IgD-negative memory B cell (primary cell): ENCODE data around the gene OR13C4. TPM values are rescaled to one million over a fixed set of nuclear protein-coding genes. Genes with fewer than 3 reads are reported as not detected.

Source experiments
- H3K27ac Mint-ChIP-seq, 3 donors: one replicate each; pipeline ENCODE4 v1.8.0; 2020 to 2022; ENCODE audit warnings: mild to moderate bottlenecking in 3 of 3, mixed read lengths in 3 of 3, moderate library complexity in 1 of 3
- H3K27me3 Mint-ChIP-seq: one replicate; pipeline ENCODE4 v1.8.0; 2021; ENCODE audit warnings: mixed read lengths
- H3K36me3 Mint-ChIP-seq: one replicate; pipeline ENCODE4 v1.8.0; 2020; ENCODE audit warnings: mild to moderate bottlenecking, mixed read lengths
- H3K4me1 Mint-ChIP-seq, 3 donors: one replicate each; pipeline ENCODE4 v1.8.0; 2020 to 2022; ENCODE audit warnings: mixed read lengths in 3 of 3, mild to moderate bottlenecking in 1 of 3
- H3K4me3 Mint-ChIP-seq, 4 donors: one replicate each; pipeline ENCODE4 v1.8.0; 2020 to 2022; ENCODE audit warnings: mild to moderate bottlenecking in 4 of 4, mixed read lengths in 4 of 4, moderate library complexity in 3 of 4
- H3K9me3 Mint-ChIP-seq, 3 donors: one replicate each; pipeline ENCODE4 v1.8.0; 2020 to 2021; ENCODE audit warnings: mixed read lengths in 3 of 3, mild to moderate bottlenecking in 1 of 3
- polyA plus RNA-seq: library from polyadenylated mRNA; unstranded; fragments of 300-500 nt; fragmentation: Illumina TruSeq; gene quantifications from one replicate; pipeline ENCODE4 v1.2.3, GENCODE V29; 2021

Gene OR13C4
- polyA plus RNA-seq, 1 donor from 2014 or later, result not detected

DNA sequence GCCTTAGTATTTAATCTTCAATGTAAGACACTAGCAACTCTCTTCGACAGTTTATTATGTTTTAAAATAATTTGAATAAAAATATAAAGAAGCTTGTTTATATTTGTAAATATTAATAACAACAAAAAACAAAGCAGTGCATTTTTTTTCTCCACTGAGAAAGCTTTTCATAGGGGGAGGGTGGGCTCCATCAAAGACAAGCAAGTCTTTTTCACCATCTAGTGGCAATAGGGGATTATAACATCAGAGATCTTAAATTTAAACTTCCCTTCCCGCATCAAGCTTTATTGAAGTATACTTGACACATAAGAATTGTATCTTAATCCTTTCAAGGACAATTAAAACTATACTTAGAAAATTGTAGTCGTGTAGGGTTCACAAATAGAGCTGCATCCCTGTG lies 32.2 kb downstream of the OR13C4 start:
- no peaks in the 10 kb centered on the region for H3K36me3 Mint-ChIP-seq
- no peaks in the 10 kb centered on the region for H3K4me1 Mint-ChIP-seq
- H3K9me3 Mint-ChIP-seq, result no peaks in the 10 kb centered on the region
- H3K27ac Mint-ChIP-seq, result no peak overlapping the region
- no peak overlapping the region for H3K4me3 Mint-ChIP-seq
- H3K27me3 Mint-ChIP-seq, result no peaks in the 10 kb centered on the region

DNA sequence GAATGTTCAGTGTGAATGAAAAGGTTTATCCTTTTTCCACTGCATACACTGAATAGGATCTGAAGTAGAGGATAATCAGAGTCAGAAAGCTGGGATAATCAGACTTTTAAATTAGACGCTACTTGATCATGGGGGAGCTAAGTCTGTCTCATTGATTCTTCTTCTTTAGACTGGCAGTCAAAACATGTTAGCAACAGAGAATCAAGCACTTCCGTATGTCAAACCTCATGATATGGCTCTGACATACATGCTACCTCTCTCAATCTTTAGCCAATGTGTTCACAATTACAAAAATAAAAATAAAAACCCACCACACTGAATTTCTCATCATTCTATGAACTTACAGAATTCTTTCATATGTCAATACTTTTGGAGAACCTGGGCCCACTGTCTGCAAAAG lies 42.0 kb downstream of the OR13C4 start:
- Mint-ChIP-seq H3K9me3 (no peaks in the 10 kb centered on the region), H3K4me1 (no peaks in the 10 kb centered on the region)

DNA sequence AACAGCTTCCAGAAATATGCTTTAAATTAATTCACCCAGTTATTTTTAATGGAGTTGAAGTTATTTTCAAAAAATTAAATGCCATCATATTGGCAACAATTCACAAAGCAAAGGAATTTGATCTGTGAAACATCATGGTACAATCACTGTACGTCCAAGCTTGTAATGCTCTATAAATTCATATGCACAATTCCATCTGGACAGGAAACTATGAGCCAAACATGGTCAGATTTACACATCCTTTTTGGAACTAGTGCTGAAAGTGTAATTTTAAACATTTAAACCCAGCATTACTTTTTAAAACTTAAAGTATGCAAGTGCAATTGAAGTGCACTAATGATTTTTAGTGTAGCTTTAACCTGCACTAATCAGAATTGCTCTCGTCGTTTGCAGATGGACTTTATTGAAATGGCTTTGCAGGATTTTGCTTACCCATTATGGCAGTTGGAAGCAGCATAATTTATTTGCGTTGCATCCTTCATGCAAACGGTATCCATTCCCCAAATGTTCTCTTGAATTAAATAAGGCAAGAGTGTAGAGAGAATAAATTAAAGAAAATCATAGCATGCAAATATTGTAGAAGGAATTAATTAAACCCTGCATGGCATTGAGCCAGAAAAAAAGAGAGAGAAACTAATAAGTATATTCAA lies 44.0 kb downstream of the OR13C4 start:
- H3K9me3 Mint-ChIP-seq, result peaks cover 0 to 3% (median 2%) of the 10 kb centered on the region in 3 donors
- H3K27me3 Mint-ChIP-seq, result no peaks in the 10 kb centered on the region
- no peak overlapping the region for H3K27ac Mint-ChIP-seq
- no peaks in the 10 kb centered on the region for H3K4me1 Mint-ChIP-seq
- H3K4me3 Mint-ChIP-seq, result no peak overlapping the region
- no peaks in the 10 kb centered on the region for H3K36me3 Mint-ChIP-seq

More for the DNA sequence above, 42.0 kb downstream of the OR13C4 start:
- Mint-ChIP-seq H3K27me3 (no peaks in the 10 kb centered on the region), H3K4me3 (no peak overlapping the region), H3K27ac (no peak overlapping the region), H3K36me3 (no peaks in the 10 kb centered on the region)

Other genes starting within 250 kb of the OR13C4 start
- gene OR13F1, start 22.9 kb downstream of the OR13C4 start, polyA plus RNA-seq, result not detected
- not detected for gene OR13C3, start 9.6 kb upstream of the OR13C4 start, polyA plus RNA-seq
- gene OR13C8, start 42.0 kb upstream of the OR13C4 start, polyA plus RNA-seq, result not detected
- not detected for gene OR13C5, start 72.2 kb upstream of the OR13C4 start, polyA plus RNA-seq
- gene OR13C2, start 78.4 kb upstream of the OR13C4 start, polyA plus RNA-seq, result not detected
- gene OR13C9, start 91.0 kb upstream of the OR13C4 start, polyA plus RNA-seq, result not detected
- gene OR13D1, start 167.3 kb upstream of the OR13C4 start, polyA plus RNA-seq, result not detected
- 22.9 TPM for gene NIPSNAP3A, start 220.5 kb upstream of the OR13C4 start, polyA plus RNA-seq
- 9.0 TPM for gene NIPSNAP3B, start 236.9 kb upstream of the OR13C4 start, polyA plus RNA-seq